HepG2 (cell line): ENCODE results near the gene NMU.

Source experiments
- CEBPB ChIP-seq: IDR thresholded peaks from 2 replicates; pipeline ENCODE4 v1.6.1; 2011; ENCODE audit warnings: low read depth, low read length, improper control_type of control experiment, borderline replicate concordance
- ELF4 ChIP-seq: sonication (generic); formaldehyde crosslinking; IDR thresholded peaks from 2 replicates; pipeline ENCODE4 v1.5.0; 2020; ENCODE audit warnings: missing genetic modification reagents, mild to moderate bottlenecking, moderate library complexity, borderline replicate concordance
- ZFAT ChIP-seq: sonication (generic); formaldehyde crosslinking; conservative IDR thresholded peaks from 2 replicates; pipeline ENCODE4 v1.8.1; 2023; ENCODE audit warnings: missing genetic modification reagents, inconsistent platforms
- ZNF569 ChIP-seq: sonication (generic); formaldehyde crosslinking; IDR thresholded peaks from 2 replicates; pipeline ENCODE4 v1.5.0; 2020; ENCODE audit warnings: mild to moderate bottlenecking, missing genetic modification reagents, moderate library complexity, borderline replicate concordance
- ZNF572 ChIP-seq: sonication (generic); formaldehyde crosslinking; IDR thresholded peaks from 2 replicates; pipeline ENCODE4 v1.5.1; 2020; ENCODE audit warnings: mild to moderate bottlenecking, missing genetic modification reagents
- TF ChIP-seq, protein P1 (sequence below): sonication (generic); formaldehyde crosslinking; IDR thresholded peaks from 2 replicates; pipeline ENCODE4 v1.5.0; 2020; ENCODE audit warnings: mild to moderate bottlenecking, missing genetic modification reagents, moderate library complexity

DNA sequence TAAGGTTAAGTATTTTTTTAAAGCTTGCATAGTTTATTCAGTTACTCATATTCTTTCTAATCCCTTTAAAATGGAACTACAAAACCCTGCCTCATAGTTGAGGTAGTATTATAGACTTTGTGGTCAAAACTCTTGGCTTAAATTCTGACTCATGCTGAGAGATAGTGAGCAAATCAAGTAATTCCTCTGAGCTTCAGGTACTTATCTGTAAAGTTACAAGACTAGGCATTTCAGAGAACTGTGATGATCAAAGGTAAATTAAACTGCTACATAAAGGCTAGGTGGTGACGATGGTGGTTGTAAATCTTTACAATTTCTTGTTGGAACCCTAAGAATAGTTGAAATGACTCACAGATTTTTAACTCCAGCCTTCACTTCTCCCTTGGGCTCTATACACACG is 86.2 kb downstream of the NMU start:
- TF ChIP-seq ZFAT (no peak), ZNF572 (CRISPR knock-in tag) (no peak), ZNF569 (CRISPR knock-in tag) (no peak), CEBPB (no peak), ELF4 (CRISPR knock-in tag) (no peak)
- TF ChIP-seq, protein P1, sequence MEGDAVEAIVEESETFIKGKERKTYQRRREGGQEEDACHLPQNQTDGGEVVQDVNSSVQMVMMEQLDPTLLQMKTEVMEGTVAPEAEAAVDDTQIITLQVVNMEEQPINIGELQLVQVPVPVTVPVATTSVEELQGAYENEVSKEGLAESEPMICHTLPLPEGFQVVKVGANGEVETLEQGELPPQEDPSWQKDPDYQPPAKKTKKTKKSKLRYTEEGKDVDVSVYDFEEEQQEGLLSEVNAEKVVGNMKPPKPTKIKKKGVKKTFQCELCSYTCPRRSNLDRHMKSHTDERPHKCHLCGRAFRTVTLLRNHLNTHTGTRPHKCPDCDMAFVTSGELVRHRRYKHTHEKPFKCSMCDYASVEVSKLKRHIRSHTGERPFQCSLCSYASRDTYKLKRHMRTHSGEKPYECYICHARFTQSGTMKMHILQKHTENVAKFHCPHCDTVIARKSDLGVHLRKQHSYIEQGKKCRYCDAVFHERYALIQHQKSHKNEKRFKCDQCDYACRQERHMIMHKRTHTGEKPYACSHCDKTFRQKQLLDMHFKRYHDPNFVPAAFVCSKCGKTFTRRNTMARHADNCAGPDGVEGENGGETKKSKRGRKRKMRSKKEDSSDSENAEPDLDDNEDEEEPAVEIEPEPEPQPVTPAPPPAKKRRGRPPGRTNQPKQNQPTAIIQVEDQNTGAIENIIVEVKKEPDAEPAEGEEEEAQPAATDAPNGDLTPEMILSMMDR = no peak
